Prostate gland (tissue), 2 donors: ENCODE data around the gene TNRC18.

ENCODE experiments used
- POLR2A ChIP-seq: fragments of 450-650 bp; IDR thresholded peaks from one replicate; pipeline ENCODE4 v1.6.1; 2016; ENCODE audit warnings: antibody characterized with exemption, mild to moderate bottlenecking
- POLR2AphosphoS5 ChIP-seq: sonication (generic); formaldehyde crosslinking; IDR thresholded peaks from one replicate; pipeline ENCODE4 v1.6.1; 2017; ENCODE audit warnings: antibody characterized with exemption
- TF ChIP-seq, protein P1 (sequence below), 4 experiments: fragments of 200-600 bp in 2 of 4; fragments of 450-650 bp in 2 of 4; sonication (generic) in 2 of 4; IDR thresholded peaks; 1 replicate in 3 of 4; 2 replicates in 1 of 4; pipeline ENCODE4 v1.5.1; 2016 to 2019; ENCODE audit warnings: antibody characterized with exemption in 4 of 4, mild to moderate bottlenecking in 2 of 4, moderate library complexity in 2 of 4

DNA sequence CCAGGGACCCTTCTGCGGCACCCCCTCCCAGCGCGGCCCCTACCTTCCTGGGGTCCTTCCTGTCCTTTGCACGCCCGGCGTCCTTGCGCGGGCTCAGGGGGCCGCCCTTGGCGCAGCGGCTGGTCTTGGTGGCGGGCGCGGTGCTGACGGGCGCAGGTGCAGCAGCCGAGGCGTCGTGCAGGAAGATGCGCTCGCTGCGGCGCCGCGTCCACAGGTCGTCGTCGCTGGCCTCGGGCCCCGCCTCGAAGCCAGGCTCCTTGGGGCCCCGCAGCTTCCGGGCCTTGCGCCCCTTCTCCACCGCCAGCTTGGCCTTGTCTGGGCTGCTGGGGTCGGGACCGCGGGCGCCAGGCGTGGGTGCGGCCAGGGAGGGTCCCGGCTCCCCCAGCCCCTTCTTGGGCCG lies 91.1 kb downstream of the TNRC18 start:
- TF ChIP-seq, protein P1, sequence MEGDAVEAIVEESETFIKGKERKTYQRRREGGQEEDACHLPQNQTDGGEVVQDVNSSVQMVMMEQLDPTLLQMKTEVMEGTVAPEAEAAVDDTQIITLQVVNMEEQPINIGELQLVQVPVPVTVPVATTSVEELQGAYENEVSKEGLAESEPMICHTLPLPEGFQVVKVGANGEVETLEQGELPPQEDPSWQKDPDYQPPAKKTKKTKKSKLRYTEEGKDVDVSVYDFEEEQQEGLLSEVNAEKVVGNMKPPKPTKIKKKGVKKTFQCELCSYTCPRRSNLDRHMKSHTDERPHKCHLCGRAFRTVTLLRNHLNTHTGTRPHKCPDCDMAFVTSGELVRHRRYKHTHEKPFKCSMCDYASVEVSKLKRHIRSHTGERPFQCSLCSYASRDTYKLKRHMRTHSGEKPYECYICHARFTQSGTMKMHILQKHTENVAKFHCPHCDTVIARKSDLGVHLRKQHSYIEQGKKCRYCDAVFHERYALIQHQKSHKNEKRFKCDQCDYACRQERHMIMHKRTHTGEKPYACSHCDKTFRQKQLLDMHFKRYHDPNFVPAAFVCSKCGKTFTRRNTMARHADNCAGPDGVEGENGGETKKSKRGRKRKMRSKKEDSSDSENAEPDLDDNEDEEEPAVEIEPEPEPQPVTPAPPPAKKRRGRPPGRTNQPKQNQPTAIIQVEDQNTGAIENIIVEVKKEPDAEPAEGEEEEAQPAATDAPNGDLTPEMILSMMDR (IDR thresholded peaks at IDR 0.05): no peak
- TF ChIP-seq POLR2A: no peak
- no peak for TF ChIP-seq POLR2AphosphoS5
